ENCODE results near the gene CLEC9A.
A peak's percentile ranks its signal among the peaks of the same experiment; 100 is the strongest.

CLEC9A gene

GRCh38 chr12:10067264-10067663 is 36.8 kb downstream of the CLEC9A start:
- DNase-seq (ENCODE audit: low read depth), result no peak

GRCh38 chr12:10067942-10068341 is 37.5 kb downstream of the CLEC9A start:
- DNase-seq (ENCODE audit: low read depth), result peak; percentile 38

- DNase-seq (ENCODE audit: low read depth), result no peak
Measured at GRCh38 chr12:10068644-10069043, 38.2 kb downstream of the CLEC9A start.

DNA sequence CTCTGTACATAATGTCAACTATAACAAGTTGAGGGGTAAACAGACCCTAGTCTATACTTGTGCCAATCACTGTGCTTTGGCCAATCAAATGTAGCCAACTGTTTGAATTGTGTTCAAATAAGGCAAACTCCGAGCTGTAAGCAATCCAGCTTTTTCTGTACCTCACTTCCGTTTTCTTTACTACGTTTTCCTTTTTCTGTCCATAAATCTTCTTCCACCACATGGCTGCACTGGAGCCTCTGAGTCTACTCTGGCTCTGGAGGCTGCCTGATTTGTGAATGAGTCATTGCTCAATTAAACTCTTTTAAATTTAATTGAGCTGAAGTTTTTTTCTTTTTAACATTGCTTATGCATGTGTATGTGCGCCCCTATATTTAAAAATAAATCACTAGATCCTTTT is 38.6 kb downstream of the CLEC9A start:
- peak; percentile 74 for DNase-seq (ENCODE audit: low read depth)

DNA sequence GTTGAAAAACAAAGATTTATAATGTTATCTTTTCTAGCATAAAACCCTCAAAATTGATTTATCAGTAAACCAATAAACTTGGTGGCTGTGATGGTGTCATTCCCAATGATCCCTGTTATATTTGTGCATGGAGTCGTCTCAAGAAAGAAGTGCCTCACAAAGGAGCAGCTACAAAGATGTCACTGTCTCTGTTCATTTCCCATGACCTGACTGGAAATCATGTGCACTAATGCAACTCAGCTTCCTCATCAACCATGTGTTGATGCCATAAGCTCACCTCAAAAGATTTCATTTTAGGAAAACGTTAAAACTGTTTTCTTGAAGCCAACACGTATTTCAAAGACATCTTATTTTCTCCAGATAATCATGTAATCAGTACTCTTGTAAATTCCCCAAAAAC is 39.5 kb downstream of the CLEC9A start:
- no peak for DNase-seq (ENCODE audit: low read depth)

DNA sequence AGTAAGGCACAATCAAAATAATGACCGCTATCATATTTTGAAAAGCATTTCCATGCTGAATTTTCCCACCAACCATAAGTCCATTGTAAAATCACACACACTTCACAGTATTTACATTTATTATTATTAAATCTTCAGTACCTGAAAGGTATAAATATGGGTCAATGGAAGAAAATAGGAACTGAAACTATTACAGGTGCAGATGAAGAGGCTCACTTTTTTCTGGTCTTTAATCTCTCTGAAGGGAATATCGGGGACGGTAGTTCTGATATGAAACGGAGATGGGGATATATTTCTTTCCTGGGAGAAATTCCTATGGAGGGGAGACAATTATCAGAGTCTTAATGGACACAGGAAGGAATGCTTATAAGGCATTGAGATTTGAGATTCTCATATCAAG is 39.9 kb downstream of the CLEC9A start:
- DNase-seq (ENCODE audit: low read depth), result no peak

DNA sequence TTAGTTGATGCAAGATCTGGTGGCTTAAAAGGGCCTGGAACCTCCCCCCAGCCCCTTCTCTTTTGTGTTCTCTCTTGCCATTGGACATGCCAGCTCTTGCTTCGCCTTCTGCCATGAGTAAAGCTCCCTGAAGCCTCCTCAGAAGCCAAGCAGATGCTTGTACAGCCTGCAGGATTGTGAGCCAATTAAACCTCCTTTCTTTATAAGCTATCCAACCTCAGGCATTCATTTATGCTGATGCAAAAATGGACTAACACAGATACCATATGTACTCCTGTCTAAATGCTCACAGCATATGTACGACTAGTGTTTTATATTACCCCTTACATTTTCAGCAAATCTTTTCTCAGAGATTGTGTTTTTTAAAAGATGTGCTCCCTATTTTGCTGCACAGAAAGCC is 41.6 kb downstream of the CLEC9A start:
- DNase-seq (ENCODE audit: low read depth), result no peak

- no peak for DNase-seq (ENCODE audit: low read depth)
Measured at GRCh38 chr12:10073261-10073660, 42.8 kb downstream of the CLEC9A start.

DNA sequence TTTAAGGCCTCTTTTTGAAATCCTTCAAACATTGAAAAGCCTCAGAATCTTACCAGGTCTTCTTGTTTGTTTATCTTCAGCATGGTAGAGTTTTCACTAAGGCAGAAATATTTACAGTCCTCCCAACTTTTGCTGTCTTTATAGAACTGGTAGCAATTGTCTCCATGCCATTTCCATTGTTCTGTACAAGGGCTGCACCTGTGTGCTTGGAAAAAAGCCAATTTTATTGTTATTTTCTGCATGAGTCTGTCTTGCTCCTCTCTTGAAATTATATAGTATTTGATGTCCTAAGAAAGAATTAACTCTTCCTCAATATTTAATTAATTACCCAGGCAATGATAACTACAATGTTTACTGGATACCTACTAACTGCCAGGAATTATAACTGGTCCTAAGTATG is 45.0 kb downstream of the CLEC9A start:
- DNase-seq (ENCODE audit: low read depth), result no peak

DNA sequence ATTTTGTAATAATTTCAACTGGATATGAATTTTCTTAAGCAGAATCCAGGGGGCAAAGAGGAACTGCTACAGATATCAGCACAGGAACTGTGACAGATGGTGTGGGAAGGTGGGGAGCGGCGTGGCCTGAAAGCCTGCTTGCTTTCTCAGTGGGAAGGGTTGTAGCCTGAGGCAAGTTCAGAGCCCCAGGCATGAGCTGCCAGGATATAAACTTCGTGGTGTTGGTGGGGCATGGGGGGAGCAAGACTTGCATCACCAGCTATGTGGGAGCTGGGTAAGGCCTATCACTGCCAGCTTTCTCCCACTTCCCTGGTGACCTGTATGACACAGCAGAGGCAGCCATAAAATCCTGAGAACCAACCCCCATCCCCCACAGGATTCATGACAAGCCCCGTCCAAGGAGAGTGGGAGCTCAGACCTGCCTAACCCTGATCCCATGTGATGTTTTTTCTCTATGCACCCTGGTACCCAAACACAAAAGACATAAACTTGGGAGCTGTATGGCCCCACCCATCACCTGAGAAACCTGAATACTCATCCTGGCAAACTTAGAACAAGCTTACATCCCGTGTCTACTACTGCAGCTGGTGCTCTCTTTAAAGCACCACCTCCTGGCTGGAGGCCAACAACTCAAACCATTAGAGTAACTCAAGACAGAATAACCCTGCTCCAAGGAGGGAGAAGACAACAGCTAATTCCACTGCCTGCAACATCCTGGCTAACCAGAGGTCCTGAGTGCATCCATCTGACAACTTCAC is 51.8 kb downstream of the CLEC9A start:
- DNase-seq (ENCODE audit: low read depth), result peak; percentile 5

- DNase-seq (ENCODE audit: low read depth), result no peak
Measured at GRCh38 chr12:10084733-10085132, 54.3 kb downstream of the CLEC9A start.

- DNase-seq (ENCODE audit: low read depth), result no peak
Measured at GRCh38 chr12:10086387-10086786, 55.9 kb downstream of the CLEC9A start.

DNA sequence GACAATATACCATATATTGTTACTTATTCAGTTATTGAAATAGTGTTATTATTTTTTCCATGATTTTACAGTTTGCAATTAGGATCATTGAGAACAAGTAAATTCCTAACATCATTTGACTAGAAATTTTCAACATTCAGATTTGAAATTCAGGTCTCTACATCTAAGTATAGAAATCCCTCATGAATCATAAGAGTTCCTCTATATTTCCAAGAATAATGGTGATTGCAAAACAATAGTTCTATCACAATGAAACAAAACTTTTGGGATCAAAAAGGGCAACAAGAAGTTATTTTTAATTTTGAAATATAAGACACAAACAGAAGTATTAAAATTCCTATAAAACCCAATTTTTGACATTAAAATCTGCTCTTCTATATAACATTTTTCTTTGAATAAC is 57.5 kb downstream of the CLEC9A start:
- no peak for DNase-seq (ENCODE audit: low read depth)

- DNase-seq (ENCODE audit: low read depth), result no peak
Measured at GRCh38 chr12:10088955-10089900, 58.7 kb downstream of the CLEC9A start.

- DNase-seq (ENCODE audit: low read depth), result no peak
Measured at GRCh38 chr12:10094646-10095395, 64.3 kb downstream of the CLEC9A start.

DNA sequence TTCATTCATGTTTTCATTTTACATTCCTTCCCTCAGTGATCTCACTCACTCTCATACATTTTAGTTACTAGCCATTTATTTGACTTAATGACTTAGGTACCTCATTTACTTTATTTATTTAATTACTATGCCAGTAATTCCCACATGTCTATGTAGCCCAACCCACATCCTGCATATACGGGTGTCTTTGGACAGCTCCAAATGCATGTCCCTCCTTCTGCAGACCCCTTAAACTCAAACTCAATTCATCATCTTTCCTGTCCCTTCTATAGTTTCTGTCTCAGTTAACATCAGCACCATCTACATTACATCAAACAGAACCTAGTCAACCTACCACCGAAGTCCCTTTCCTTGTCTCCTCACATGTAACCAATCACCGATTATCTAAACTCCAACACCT is 65.5 kb downstream of the CLEC9A start:
- no peak for DNase-seq (ENCODE audit: low read depth)

- peak; percentile 6 for DNase-seq (ENCODE audit: low read depth)
Measured at GRCh38 chr12:10097521-10097920, 67.0 kb downstream of the CLEC9A start.

GRCh38 chr12:10098791-10099190 is 68.3 kb downstream of the CLEC9A start, which contains the start of gene CLEC1A:
CLEC1A (minus strand) TSS chr12:10098985; CDS start chr12:10098922, 63 bp downstream.
- no peak for DNase-seq (ENCODE audit: low read depth)

DNA sequence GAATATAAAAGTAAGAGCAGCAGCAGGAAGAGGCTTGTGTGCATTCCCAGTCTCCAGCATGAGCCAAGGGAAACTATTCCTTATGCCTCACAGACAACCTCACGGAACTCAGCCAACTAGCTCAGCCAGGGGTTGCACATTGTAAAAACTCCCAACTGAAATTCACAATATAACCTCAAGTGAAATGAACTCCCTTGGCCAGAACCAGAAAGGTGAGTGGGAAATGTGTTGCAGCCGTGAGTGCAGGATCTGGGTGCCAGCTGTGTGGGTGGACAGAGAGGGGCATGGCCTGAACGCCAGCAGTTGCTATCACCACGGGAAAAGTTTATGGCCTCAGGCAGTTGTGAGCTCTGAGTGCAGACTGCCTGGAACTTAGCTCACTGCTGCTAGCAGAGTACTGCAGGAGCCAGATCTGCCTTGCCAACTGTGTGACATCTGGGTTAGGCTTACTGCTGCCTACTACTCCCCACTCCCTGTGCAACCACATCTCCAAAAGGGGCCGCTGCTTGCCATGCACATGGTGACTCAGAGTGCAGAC is 70.6 kb downstream of the CLEC9A start:
- DNase-seq (ENCODE audit: low read depth), result peak; percentile 36

GRCh38 chr12:10101648-10102220 is 71.3 kb downstream of the CLEC9A start:
- no peak for DNase-seq (ENCODE audit: low read depth)

- no peak for DNase-seq (ENCODE audit: low read depth)
Measured at GRCh38 chr12:10102322-10102721, 71.8 kb downstream of the CLEC9A start.

All from ELR (cell line).